Breast epithelium (tissue), 4 donors: Measurements from ENCODE around the gene HSPE1. TPM values are rescaled to one million over a fixed set of nuclear protein-coding genes. Genes with fewer than 3 reads are reported as not detected.

Experiments
- DNase-seq, 2 donors: peaks; one replicate each; pipeline ENCODE4 v3.0.0-alpha.2; 2019; ENCODE audit warnings: low spot score in 2 of 2
- H3K27ac ChIP-seq, 2 donors: fragments of 200-600 bp; sonication (generic) in 1 of 2; one replicate each; pipeline ENCODE4 v1.5.1; 2016 to 2019; ENCODE audit warnings: mild to moderate bottlenecking in 1 of 2
- H3K27me3 ChIP-seq, 2 donors: fragments of 200-600 bp; sonication (generic) in 1 of 2; one replicate each; pipeline versions ENCODE4 v1.5.1 to v1.6.0; 2017 to 2019; ENCODE audit warnings: control low read depth in 1 of 2, mild to moderate bottlenecking in 1 of 2
- H3K36me3 ChIP-seq: fragments of 200-600 bp; one replicate; pipeline ENCODE4 v1.5.1; 2019
- H3K4me1 ChIP-seq, 2 donors: fragments of 200-600 bp; sonication (generic); one replicate each; pipeline ENCODE4 v1.5.1; 2016 to 2019; ENCODE audit warnings: control low read depth in 1 of 2
- H3K4me3 ChIP-seq, 3 donors: fragments of 200-600 bp; sonication (generic); 1 replicate in 2 of 3; 2 replicates in 1 of 3; pipeline ENCODE4 v1.5.1; 2016 to 2019; ENCODE audit warnings: mild to moderate bottlenecking in 3 of 3, moderate library complexity in 2 of 3
- H3K9me3 ChIP-seq, 2 donors: fragments of 200-600 bp; sonication (generic) in 1 of 2; one replicate each; pipeline ENCODE4 v1.5.1; 2016 to 2019; ENCODE audit warnings: control low read depth in 1 of 2
- POLR2A ChIP-seq: fragments of 450-650 bp; IDR thresholded peaks from one replicate; pipeline ENCODE4 v1.6.1; 2016; ENCODE audit warnings: antibody characterized with exemption, mild to moderate bottlenecking, moderate library complexity
- POLR2AphosphoS5 ChIP-seq, 3 donors: sonication (generic); formaldehyde crosslinking; IDR thresholded peaks; one replicate each; pipeline ENCODE4 v1.6.1; 2017; ENCODE audit warnings: antibody characterized with exemption in 3 of 3
- intact Hi-C: fragments of 100-400 bp; cut with DNase I; formaldehyde crosslinking; loops from one replicate; pipeline ENCODE4 v1.15.1; 2023; ENCODE audit warnings: low total_unique reads
- total RNA-seq, 3 donors: library from RNA; depleted of rRNA; stranded (reverse); fragments of >200 nt; gene quantifications; one replicate each; pipeline ENCODE4 v1.1.0, GENCODE V29; 2016
- TF ChIP-seq, protein P1 (sequence below), 3 donors: fragments of 450-650 bp; IDR thresholded peaks; one replicate each; pipeline ENCODE4 v1.5.1; 2016 to 2017; ENCODE audit warnings: antibody characterized with exemption in 3 of 3, mild to moderate bottlenecking in 3 of 3, moderate library complexity in 3 of 3

HSPE1 gene
- total RNA-seq, 3 donors from 2014 or later, result 74.9 to 170 (median 124) TPM

DNA sequence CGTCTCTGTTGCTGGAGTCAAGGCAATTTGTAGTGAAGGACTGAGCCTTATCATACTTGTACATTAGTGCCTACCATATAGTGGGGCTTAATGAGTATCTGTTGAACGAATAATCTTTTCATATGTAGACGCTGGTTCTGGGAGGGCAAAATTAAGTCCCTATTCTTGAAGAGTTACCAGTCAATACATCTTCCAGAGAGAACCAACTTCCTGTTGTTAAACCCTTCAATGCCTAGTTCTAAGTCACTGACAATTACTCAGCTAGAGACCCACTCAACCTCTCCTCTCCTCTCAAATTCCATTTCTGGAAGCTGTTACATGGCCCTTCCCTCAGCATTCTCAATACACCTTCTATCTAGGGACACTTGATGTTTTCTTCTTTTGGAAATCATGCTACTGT lies 14.6 kb downstream of the HSPE1 start:
- H3K27ac ChIP-seq, result peak overlapping the region; percentile 96 to 97

DNA sequence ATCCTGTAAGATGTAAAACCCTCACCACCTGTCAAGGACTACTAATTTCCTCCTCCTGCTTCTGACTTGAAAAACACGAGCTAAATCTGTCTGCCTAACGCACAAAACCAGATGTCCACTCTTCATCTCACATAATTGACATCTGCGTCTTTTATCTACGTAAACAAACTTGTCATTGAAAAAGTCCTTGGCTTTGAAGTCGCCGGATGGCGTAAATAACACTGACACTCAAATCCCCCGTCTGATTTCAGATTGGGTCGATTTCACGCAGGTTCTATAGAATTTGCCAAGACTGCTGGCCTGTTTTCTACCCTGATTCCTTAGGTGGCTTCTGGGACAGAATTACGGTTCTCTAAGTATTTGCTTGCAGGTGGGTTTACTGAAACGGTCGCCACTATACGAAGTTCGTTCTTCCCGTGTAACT lies 15.1 kb downstream of the HSPE1 start:
- no peaks in the 10 kb centered on the region for H3K9me3 ChIP-seq
- H3K4me1 ChIP-seq, result peaks cover 0 to 8% of the 10 kb centered on the region in 2 donors
- H3K36me3 ChIP-seq, result no peaks in the 10 kb centered on the region
- intact Hi-C loops, result no loop called here
- TF ChIP-seq POLR2A (no peak), POLR2AphosphoS5 (IDR thresholded peaks at IDR 0.05) (no peak)
- TF ChIP-seq, protein P1, sequence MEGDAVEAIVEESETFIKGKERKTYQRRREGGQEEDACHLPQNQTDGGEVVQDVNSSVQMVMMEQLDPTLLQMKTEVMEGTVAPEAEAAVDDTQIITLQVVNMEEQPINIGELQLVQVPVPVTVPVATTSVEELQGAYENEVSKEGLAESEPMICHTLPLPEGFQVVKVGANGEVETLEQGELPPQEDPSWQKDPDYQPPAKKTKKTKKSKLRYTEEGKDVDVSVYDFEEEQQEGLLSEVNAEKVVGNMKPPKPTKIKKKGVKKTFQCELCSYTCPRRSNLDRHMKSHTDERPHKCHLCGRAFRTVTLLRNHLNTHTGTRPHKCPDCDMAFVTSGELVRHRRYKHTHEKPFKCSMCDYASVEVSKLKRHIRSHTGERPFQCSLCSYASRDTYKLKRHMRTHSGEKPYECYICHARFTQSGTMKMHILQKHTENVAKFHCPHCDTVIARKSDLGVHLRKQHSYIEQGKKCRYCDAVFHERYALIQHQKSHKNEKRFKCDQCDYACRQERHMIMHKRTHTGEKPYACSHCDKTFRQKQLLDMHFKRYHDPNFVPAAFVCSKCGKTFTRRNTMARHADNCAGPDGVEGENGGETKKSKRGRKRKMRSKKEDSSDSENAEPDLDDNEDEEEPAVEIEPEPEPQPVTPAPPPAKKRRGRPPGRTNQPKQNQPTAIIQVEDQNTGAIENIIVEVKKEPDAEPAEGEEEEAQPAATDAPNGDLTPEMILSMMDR (IDR thresholded peaks at IDR 0.05), result no peak
- peak overlapping the region; percentile 93 to 97 (median 94) for H3K4me3 ChIP-seq
- H3K27ac ChIP-seq, result peak overlapping the region; percentile 96 to 97
- no peak for DNase-seq
- no peaks in the 10 kb centered on the region for H3K27me3 ChIP-seq

More for the DNA sequence above, 14.6 kb downstream of the HSPE1 start:
- H3K27me3 ChIP-seq, result no peaks in the 10 kb centered on the region
- intact Hi-C loops, result loop anchor here (5.0 kb wide), 1 partner anchor 1267 kb away; no protein-coding TSS in a partner anchor
- TF ChIP-seq POLR2AphosphoS5 (IDR thresholded peaks at IDR 0.05) (no peak), POLR2A (no peak)
- TF ChIP-seq, protein P1 (IDR thresholded peaks at IDR 0.05), result no peak
- peaks cover 0 to 8% of the 10 kb centered on the region in 2 donors for H3K4me1 ChIP-seq
- no peak for DNase-seq
- peak overlapping the region in 2 of 3 donors; percentile 93 to 94 for H3K4me3 ChIP-seq
- H3K36me3 ChIP-seq, result no peaks in the 10 kb centered on the region
- no peaks in the 10 kb centered on the region for H3K9me3 ChIP-seq

DNA sequence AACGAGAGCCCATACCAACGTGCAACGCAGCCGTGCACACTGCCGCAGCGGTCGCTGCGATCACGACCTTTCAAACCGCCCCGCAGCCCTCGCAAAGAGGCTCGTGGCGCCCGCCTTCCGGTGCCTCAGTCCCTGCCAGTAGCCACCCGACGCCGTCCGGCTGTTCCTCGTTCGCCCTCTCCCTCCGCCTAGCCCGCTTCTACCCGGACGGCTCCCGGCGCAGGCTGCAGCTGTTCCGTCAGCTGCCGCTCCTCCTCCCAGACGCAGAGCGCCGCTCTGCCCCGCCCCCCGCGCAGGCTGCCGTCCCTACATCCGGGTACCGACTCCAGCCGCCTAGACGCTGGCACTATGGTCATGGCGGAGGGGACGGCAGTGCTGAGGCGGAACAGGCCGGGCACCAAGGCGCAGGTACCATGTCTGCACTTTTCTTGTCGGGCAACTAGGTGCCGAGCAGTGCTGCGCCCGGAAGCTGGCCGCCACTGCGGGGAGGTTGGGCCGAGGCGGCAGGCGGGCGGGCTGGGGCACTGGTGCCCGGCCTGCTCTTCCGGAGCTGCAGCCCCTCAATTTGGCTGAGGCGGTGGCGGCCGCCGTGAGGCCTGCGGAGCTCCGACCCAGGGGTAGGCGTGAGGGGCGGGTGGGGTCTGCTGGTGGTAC lies 15.7 kb downstream of the HSPE1 start, which contains the start of gene MOB4:
Gene MOB4 (plus strand): TSS at position 328 of the 654 bp plus-strand sequence. CDS start 21 bp downstream, at position 349.
- peak; percentile 87 to 96 (median 93) for TF ChIP-seq POLR2AphosphoS5 (IDR thresholded peaks at IDR 0.05)
- TF ChIP-seq, protein P1 (IDR thresholded peaks at IDR 0.05), result no peak
- TF ChIP-seq POLR2A, result peak; percentile 70

DNA sequence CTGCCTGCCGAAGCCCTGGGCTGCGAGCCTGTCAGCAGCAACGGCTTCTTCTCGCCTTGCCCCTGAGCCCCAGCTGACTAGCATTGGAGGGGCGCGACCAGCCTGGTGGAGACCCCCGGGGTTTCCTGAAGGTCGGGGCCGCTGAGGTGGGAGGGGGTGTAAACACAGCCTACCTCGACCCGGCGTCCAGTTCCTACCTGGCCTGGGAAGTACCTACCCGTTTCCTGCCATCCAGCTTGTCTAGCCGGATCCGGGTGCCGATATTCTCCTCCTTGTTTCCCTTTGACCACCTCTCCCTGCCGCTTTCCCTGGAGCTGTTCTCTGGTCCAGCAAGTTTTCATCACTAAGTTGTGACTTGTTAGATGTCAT lies 16.2 kb downstream of the HSPE1 start:
- DNase-seq, result no peak
- intact Hi-C loops, result no loop called here
- Histone ChIP-seq H3K27ac (peak overlapping the region; percentile 96 to 97), H3K4me3 (peak overlapping the region; percentile 93 to 97 (median 94)), H3K4me1 (peaks cover 0 to 8% of the 10 kb centered on the region in 2 donors), H3K36me3 (no peaks in the 10 kb centered on the region), H3K27me3 (no peaks in the 10 kb centered on the region), H3K9me3 (no peaks in the 10 kb centered on the region)
- TF ChIP-seq, protein P1 (IDR thresholded peaks at IDR 0.05), result no peak
- no peak for TF ChIP-seq POLR2A
- TF ChIP-seq POLR2AphosphoS5 (IDR thresholded peaks at IDR 0.05), result no peak

More for the DNA sequence above, 15.7 kb downstream of the HSPE1 start, which contains the start of gene MOB4:
- peak; percentile 88 to 95 for DNase-seq
- no peaks in the 10 kb centered on the region for H3K36me3 ChIP-seq
- peaks cover 0 to 8% of the 10 kb centered on the region in 2 donors for H3K4me1 ChIP-seq
- intact Hi-C loops, result no loop called here
- peak within 1 kb of the TSS; percentile 96 to 97 for H3K27ac ChIP-seq
- no peaks in the 10 kb centered on the region for H3K27me3 ChIP-seq
- H3K9me3 ChIP-seq, result no peaks in the 10 kb centered on the region
- H3K4me3 ChIP-seq, result peak within 1 kb of the TSS; percentile 93 to 97 (median 94)

DNA sequence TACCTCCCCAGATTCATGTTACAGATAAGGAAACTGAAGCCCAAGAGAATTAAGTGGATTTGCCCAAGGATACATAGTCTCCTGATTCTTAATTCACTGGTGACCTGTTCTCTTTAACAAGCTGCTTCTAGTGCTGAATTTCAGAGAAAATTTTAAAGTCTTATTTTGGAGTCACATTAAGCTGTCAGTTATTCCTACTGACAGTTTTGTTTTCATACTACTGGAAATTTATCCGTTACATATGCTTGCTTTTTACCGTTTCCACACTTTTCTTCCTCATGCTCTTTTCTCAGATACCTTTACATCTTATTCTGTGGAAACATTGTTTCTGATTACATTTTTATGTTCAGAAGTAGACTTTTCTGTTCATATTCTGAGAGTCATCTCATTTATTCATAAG lies 17.0 kb downstream of the HSPE1 start:
- peak overlapping the region; percentile 96 to 97 for H3K27ac ChIP-seq
- no peaks in the 10 kb centered on the region for H3K27me3 ChIP-seq
- peaks cover 0 to 8% of the 10 kb centered on the region in 2 donors for H3K4me1 ChIP-seq
- H3K4me3 ChIP-seq, result peak overlapping the region; percentile 93 to 97 (median 94)
- TF ChIP-seq POLR2A (no peak), POLR2AphosphoS5 (IDR thresholded peaks at IDR 0.05) (no peak)
- TF ChIP-seq, protein P1 (IDR thresholded peaks at IDR 0.05), result no peak
- no peak for DNase-seq
- H3K9me3 ChIP-seq, result no peaks in the 10 kb centered on the region
- intact Hi-C loops, result no loop called here
- no peaks in the 10 kb centered on the region for H3K36me3 ChIP-seq
